Stimulated activated CD8-positive, alpha-beta memory T cell treated with anti-CD3 and anti-CD28 coated beads, Interleukin-7, amount 100 ng/mL, for 24 hours (primary cell): ENCODE results near the gene PCDH1.
"Not testable (repeated sequence)": the region's sequence is repeated elsewhere in the genome, so short reads cannot be mapped to it uniquely, and the experiment has no call there.

ENCODE experiments used
- DNase-seq: peaks from one replicate; pipeline ENCODE4 v3.0.0-alpha.2; 2020; ENCODE audit warnings: low read depth

PCDH1 gene

DNA sequence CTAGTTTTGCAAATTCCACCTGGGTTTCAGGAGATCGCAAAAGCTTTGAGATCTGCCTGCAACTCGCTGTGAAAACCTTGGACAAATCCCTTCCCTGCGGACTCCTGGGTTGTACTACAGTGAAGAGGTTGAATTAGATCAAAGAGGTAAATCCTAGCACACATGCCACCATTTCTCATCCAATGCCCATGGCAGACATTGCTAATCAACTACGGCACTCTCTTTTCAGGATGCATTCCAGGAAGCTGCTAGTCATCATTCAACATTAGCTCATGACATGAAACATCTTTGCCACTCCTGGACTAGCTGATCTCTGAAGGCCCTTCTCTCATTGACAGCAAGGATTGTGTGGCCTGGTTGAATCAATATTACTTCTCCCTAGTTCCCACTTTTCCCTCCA lies 46.1 kb downstream of the PCDH1 start:
- no peak for DNase-seq

- DNase-seq = no peak
Measured at GRCh38 chr5:141828162-141828561, 50.0 kb downstream of the PCDH1 start.

DNA sequence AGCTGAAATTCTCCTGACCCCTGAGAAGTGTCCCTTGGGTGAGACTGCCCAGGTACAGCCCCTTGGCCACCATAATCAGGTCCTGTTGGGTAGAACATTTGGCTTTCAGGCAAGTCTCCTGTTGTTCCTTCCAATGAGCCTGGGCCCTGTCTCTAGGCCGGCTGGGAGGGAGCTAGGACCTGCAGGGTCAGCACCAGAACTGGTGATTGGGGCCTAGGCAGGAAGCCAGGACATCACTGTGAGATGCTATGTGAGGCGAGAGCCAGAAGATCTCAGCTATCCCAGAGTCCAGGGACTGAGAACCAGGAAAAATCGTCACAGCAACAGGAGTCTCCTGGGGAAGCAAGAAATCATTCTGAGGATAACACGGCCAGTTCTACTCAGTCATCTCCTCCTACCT lies 51.5 kb downstream of the PCDH1 start:
- no peak for DNase-seq

DNA sequence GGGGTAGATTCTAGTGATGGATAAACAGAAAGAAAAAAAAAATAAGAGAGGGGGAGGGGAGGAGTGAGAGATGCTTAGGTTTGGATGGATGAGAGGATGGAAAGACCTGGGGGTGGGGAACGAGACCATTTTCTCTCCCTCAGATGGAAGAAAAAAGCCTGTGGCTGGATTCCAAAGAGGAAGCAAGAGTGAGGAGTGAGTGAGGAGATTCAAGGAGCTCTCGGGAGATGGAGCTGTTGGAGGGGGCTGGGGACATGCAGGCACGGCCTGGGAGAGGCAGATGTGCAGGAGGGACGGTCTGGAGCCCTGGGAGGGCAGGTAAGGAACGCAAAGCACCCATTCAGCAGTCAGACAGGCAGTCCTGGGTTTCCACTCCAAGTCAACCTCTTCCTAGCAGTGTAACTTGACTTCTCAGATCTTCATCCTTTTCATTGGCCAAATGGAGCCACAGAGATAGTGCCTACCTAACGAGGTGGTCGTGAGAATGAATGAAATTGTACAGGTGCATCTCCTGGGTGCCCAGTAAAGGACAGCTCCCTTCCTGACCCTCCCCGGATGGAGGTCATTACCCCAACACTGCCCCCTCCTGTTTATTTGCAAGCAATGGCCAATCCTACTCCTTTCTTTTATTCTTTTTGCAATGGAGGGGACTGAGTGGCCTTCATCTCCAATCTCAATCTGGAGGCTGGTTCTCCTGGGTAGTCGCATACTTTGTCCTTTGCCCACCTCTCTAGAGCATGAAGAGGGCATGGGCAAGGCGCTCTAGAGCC lies 52.2 kb downstream of the PCDH1 start:
- DNase-seq = no peak

DNA sequence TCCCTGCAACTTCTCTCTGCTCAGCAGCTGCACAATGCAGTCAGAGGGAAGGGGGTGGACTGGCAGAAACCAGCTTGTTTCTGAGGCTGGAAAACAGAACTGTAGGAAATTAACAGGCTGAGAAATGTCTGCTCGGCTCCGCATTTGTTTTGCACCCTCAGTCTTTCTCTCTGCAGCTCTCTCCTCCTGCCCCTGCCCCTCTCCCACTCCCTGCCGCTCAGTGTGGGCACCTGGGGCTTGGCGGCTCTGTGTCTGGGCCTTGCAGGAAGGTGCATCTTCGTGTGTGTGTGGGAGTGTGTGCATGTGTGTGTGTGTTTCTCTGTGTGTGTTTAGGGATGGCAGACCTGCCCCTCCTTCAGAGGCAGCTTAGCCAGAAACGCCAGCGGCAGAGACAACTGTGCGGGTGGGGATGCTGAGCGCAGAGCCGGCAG lies 53.0 kb downstream of the PCDH1 start:
- DNase-seq = no peak

- DNase-seq = no peak
Measured at GRCh38 chr5:141824717-141825116, 53.5 kb downstream of the PCDH1 start.

GRCh38 chr5:141823056-141823455 lies 55.2 kb downstream of the PCDH1 start:
- DNase-seq = no peak

GRCh38 chr5:141822144-141822543 lies 56.1 kb downstream of the PCDH1 start:
- no peak for DNase-seq

DNA sequence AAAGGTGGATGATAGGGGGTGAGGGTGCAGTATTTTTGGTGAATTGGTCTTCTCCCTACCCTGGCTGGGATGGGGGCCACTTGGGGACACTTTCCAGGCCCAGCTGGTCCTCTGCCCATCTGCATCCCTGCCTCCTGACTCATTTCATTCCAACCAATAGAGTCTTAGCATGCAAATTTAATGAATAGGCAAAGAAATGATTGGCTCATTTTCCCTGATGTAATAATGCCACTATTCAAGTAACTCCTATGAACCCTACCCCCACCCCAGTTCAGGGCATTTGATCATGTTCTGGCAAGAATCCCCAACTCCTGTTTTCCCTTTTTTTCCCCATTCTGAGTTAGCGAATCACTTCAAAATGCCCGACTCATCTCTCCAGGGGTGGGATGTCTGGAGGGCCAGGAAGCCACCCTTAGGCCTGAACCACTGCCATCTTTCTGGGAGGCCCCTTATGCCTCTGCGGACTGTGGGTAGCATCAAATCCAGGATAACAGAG lies 56.7 kb downstream of the PCDH1 start:
- no peak for DNase-seq

- not testable (repeated sequence) for DNase-seq
Measured at GRCh38 chr5:141820686-141821085, 57.5 kb downstream of the PCDH1 start.

GRCh38 chr5:141817631-141818030 lies 60.6 kb downstream of the PCDH1 start:
- no peak for DNase-seq

- no peak for DNase-seq
Measured at GRCh38 chr5:141816598-141817399, 61.4 kb downstream of the PCDH1 start.

GRCh38 chr5:141815796-141816180 lies 62.4 kb downstream of the PCDH1 start:
- no peak for DNase-seq

DNA sequence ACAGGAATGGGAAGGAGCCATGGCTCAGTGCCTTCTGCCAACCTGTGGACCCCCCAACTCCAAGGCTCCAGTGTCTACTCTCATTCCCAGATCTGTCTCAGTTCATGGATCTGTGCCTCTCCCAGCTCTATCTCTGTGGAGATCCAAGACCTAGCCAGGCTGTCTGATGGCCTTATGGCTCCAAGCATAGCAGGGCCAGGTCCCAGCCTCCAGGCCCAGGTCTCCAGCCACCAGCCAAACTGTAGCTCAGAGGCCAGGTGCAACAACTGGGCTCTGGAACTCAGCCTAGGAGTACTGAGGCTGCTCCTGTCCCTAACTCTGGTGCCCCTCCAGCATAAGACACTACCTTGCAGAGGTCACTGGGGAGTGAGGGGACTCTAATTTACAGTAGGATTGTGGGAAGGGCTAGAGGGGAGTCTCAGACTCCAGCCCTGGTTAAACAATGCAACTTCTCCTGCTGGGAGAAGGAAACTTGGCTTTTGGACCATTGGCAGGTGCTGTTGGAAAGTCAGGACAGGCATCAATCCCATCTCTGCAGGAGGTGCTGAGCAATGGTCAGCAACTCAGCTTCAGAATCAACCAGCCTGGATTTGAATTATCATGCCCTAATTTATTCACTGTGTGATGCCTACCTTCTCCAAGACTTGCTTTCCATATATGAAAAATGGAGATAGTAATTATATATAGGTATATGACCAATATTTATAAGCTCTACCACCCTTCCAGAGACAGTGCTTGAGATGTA lies 63.0 kb downstream of the PCDH1 start:
- no peak for DNase-seq

DNA sequence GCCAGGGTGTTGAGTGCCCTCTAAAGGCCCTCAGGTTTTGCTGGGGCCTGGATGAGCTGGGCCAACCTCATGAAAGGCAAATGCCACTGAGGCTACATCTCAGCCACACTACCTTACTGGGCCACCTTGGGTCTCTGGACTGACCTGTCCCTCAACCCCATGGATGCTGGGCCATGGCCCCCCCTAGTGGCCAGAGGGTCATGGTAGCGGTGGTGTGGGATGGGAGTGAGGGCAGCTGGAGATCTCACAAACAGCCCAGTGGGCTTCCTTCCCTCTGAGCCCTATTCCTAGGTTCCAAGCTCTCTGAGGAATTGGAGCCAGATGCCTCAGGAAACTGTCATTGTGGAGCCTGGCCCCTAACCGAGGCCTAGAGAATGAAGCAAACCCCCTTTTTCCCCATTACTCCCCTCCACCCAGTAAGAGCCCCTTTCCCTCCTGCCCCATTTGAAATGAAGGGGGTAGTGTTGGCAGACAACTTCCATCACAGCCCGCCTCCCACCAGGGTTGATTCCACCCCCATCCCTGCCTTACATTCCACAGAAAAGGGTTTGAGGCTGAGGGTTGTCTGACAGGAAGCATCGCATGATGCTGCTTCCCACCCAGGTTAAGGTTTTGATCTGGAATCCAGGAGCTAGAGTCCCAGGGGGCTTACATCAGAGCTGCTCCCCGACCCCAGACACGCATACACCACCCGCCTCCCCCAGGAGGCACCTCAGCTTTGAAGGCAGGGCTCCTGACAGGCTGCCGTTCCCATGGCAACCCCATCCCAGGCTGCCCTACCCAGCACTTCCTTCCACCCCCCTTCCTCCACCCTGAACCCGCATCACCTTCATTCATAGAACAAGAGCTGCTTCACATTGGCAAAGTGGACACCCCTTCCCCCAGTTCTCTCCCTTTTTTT lies 63.9 kb downstream of the PCDH1 start:
- no peak for DNase-seq

DNA sequence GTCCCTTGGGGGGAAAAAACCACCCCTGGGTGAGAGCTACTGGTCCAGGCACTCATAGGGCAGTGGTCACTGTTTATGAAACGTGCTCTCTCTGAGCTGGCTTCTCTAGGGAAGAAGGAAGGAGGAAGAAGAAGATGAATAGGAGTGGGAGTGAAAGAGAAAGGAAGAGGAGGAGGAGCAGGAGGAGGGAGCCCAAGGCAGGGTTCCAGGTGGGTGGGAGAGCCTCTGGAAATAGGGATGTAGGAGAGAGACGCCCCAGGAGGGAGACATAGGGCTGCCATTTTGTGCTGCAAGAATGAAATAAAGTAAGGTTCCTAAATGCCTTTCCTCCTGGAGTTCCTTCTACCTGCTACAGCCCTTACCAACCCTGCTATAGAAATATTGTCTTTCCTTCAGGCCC lies 65.7 kb downstream of the PCDH1 start:
- no peak for DNase-seq

DNA sequence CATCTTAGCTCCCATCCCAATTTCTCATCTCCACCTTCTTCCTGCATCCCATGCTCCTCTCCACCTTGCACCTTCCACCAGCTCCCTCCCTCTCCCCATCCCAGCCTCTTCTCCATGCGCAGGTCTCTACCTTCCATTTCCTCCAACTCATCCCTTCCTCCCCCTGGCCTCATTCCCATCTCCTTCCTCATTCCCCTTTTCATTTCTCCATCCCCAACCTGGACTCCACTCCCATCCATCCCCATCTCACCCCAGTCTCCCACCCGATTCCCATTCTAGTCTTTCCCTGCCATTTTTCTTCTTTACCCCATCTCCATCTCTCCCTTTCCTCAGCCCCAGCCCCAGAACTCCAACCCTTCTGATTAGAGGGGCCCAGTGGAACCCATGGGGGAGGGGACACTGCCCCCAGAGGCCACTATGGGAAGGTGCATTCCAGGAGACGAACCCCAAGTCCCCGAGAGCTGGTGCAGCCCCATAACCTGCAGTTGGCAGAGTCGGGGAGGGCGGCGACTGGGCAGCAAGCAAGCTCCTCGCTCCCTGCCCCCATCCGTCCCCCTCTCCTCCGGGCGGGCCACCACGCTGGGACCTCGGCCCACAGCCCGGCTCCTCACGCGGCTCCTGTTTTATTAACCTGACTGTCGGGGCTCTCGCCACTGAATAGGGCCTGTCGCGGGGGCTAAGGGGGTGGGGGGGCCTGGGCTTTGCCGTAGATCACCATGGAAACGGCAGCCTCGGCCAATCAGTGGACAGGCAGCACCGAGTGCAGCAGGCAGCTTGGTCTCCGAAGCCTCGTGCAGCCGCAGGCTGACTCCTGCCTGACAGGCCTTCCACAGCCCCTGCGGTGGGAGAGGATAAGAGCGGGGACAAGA lies 66.7 kb downstream of the PCDH1 start:
- DNase-seq = no peak

GRCh38 chr5:141810702-141811101 lies 67.5 kb downstream of the PCDH1 start:
- DNase-seq = no peak

GRCh38 chr5:141809380-141810096 lies 68.7 kb downstream of the PCDH1 start:
- no peak for DNase-seq

DNA sequence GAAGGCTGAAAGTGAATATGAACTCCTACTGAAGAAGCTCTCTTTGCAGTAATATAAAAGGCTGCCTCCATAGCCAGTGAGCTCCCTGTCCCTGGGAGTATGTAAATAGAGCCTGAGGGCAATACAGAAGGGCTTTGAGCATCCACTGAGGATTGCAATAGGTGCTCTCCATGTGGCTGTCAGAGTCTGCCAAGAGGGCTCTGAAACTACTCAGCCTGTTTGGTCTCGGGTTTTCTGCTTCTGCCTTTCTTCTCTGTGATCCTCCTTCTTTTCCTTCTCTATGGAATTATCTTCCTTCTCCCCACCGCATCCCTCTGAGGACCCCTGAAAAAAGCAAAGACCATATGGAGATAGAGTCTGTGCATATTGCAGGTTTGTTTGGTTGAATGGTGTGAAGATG lies 69.4 kb downstream of the PCDH1 start:
- DNase-seq = no peak
